Thyroid gland (tissue), 4 donors: Measurements from ENCODE around the gene EYS. TPM values are rescaled to one million over a fixed set of nuclear protein-coding genes. Genes with fewer than 3 reads are reported as not detected.

Experiments
- DNase-seq, 2 donors: peaks; one replicate each; pipeline ENCODE4 v3.0.0-alpha.2; 2019
- H3K27ac ChIP-seq, 3 donors: fragments of 200-600 bp; sonication (generic); 1 replicate in 2 of 3; 2 replicates in 1 of 3; pipeline ENCODE4 v1.5.1; 2016 to 2019; ENCODE audit warnings: mild to moderate bottlenecking in 1 of 3, moderate library complexity in 1 of 3
- H3K27me3 ChIP-seq: fragments of 200-600 bp; sonication (generic); one replicate; pipeline ENCODE4 v1.5.1; 2019
- H3K36me3 ChIP-seq, 2 donors: fragments of 200-600 bp; sonication (generic); one replicate each; pipeline ENCODE4 v1.5.1; 2016 to 2019
- H3K4me1 ChIP-seq, 2 donors: fragments of 200-600 bp; sonication (generic); one replicate each; pipeline ENCODE4 v1.5.1; 2017 to 2019
- H3K4me3 ChIP-seq, 3 donors: fragments of 200-600 bp; sonication (generic); replicated peaks in 1 of 3; 1 replicate in 2 of 3; 2 replicates in 1 of 3; pipeline ENCODE4 v1.5.1; 2016; ENCODE audit warnings: mild to moderate bottlenecking in 1 of 3
- H3K9me3 ChIP-seq: fragments of 200-600 bp; sonication (generic); one replicate; pipeline ENCODE4 v1.5.1; 2017
- CTCF ChIP-seq, 6 experiments: fragments of 200-600 bp in 3 of 6; fragments of 450-650 bp in 3 of 6; sonication (generic) in 3 of 6; IDR thresholded peaks; one replicate each; pipeline ENCODE4 v1.5.1; 2016 to 2019; ENCODE audit warnings: antibody characterized with exemption in 6 of 6, mild to moderate bottlenecking in 2 of 6, inconsistent platforms in 1 of 6, moderate library complexity in 1 of 6
- POLR2A ChIP-seq, 2 donors: fragments of 450-650 bp; IDR thresholded peaks; one replicate each; pipeline ENCODE4 v1.6.1; 2017; ENCODE audit warnings: antibody characterized with exemption in 2 of 2, mild to moderate bottlenecking in 2 of 2, moderate library complexity in 1 of 2
- WGBS, 2 donors: methylation state at CpG; one replicate each; pipeline ENCODE4 v1.1.5; 2017; 5-methylcytosine and 5-hydroxymethylcytosine counted together
- intact Hi-C: fragments of 100-400 bp; cut with DNase I; formaldehyde crosslinking; loops from one replicate; pipeline ENCODE4 v1.15.1; 2023
- total RNA-seq, 4 donors: library from RNA; depleted of rRNA; stranded (reverse); fragments of >200 nt; gene quantifications; one replicate each; pipeline ENCODE4 v1.2.3, GENCODE V29; 2016

Gene EYS
- total RNA-seq, 4 donors from 2014 or later: not detected

- no peaks in the 10 kb centered on the region for H3K9me3 ChIP-seq
- 79% methylated on average over 2 of the region's 2 CpGs; no CpG with 5 or more reads in 1 of the 2 donors for WGBS, 2 donors
- intact Hi-C loops: no loop called here
- H3K4me1 ChIP-seq: no peaks in the 10 kb centered on the region
- no peak overlapping the region for H3K27ac ChIP-seq
- no peak for DNase-seq
- H3K4me3 ChIP-seq: no peak overlapping the region
- H3K27me3 ChIP-seq: no peaks in the 10 kb centered on the region
- H3K36me3 ChIP-seq: no peaks in the 10 kb centered on the region
- TF ChIP-seq POLR2A (IDR thresholded peaks at IDR 0.05): no peak
- no peak for TF ChIP-seq CTCF (IDR thresholded peaks at IDR 0.05)
Measured at GRCh38 chr6:64860203-64860602, 846.8 kb downstream of the EYS start.

GRCh38 chr6:64850121-64850520 is 856.9 kb downstream of the EYS start:
- intact Hi-C loops: no loop called here
- Histone ChIP-seq H3K9me3 (no peaks in the 10 kb centered on the region), H3K4me1 (no peaks in the 10 kb centered on the region), H3K27ac (no peak overlapping the region), H3K4me3 (no peak overlapping the region), H3K36me3 (no peaks in the 10 kb centered on the region), H3K27me3 (no peaks in the 10 kb centered on the region)
- 85 to 92% methylated on average over 1 of the region's 1 CpG for WGBS, 2 donors
- DNase-seq: no peak
- no peak for TF ChIP-seq POLR2A (IDR thresholded peaks at IDR 0.05)
- TF ChIP-seq CTCF (IDR thresholded peaks at IDR 0.05): no peak

GRCh38 chr6:64848467-64848866 is 858.6 kb downstream of the EYS start:
- no peak for DNase-seq
- H3K27me3 ChIP-seq: no peaks in the 10 kb centered on the region
- H3K36me3 ChIP-seq: no peaks in the 10 kb centered on the region
- H3K27ac ChIP-seq: no peak overlapping the region
- no peak overlapping the region for H3K4me3 ChIP-seq
- 86 to 90% methylated on average over 4 of the region's 4 CpGs for WGBS, 2 donors
- H3K4me1 ChIP-seq: no peaks in the 10 kb centered on the region
- no peaks in the 10 kb centered on the region for H3K9me3 ChIP-seq
- intact Hi-C loops: no loop called here
- TF ChIP-seq CTCF (IDR thresholded peaks at IDR 0.05): no peak
- TF ChIP-seq POLR2A (IDR thresholded peaks at IDR 0.05): no peak

GRCh38 chr6:64847396-64847795 is 859.6 kb downstream of the EYS start:
- 90% methylated on average over 1 of the region's 1 CpG for WGBS, 2 donors

GRCh38 chr6:64838726-64839125 is 868.3 kb downstream of the EYS start:
- H3K4me3 ChIP-seq: no peak overlapping the region
- DNase-seq: no peak
- intact Hi-C loops: no loop called here
- H3K9me3 ChIP-seq: no peaks in the 10 kb centered on the region
- no peaks in the 10 kb centered on the region for H3K27me3 ChIP-seq
- no peak for TF ChIP-seq POLR2A (IDR thresholded peaks at IDR 0.05)
- no peaks in the 10 kb centered on the region for H3K4me1 ChIP-seq
- H3K36me3 ChIP-seq: no peaks in the 10 kb centered on the region
- H3K27ac ChIP-seq: no peak overlapping the region

More at GRCh38 chr6:64847396-64847795, 859.6 kb downstream of the EYS start:
- TF ChIP-seq POLR2A (IDR thresholded peaks at IDR 0.05) (no peak), CTCF (IDR thresholded peaks at IDR 0.05) (no peak)
- Histone ChIP-seq H3K4me1 (no peaks in the 10 kb centered on the region), H3K27me3 (no peaks in the 10 kb centered on the region), H3K4me3 (no peak overlapping the region), H3K36me3 (no peaks in the 10 kb centered on the region), H3K9me3 (no peaks in the 10 kb centered on the region), H3K27ac (no peak overlapping the region)
- DNase-seq: no peak
- intact Hi-C loops: no loop called here

- no peaks in the 10 kb centered on the region for H3K36me3 ChIP-seq
- intact Hi-C loops: no loop called here
- no peak for DNase-seq
- 81 to 85% methylated on average over 2 of the region's 2 CpGs for WGBS, 2 donors
- no peaks in the 10 kb centered on the region for H3K27me3 ChIP-seq
- TF ChIP-seq CTCF (IDR thresholded peaks at IDR 0.05) (no peak), POLR2A (IDR thresholded peaks at IDR 0.05) (no peak)
- H3K4me1 ChIP-seq: no peaks in the 10 kb centered on the region
- no peaks in the 10 kb centered on the region for H3K9me3 ChIP-seq
- H3K4me3 ChIP-seq: no peak overlapping the region
- H3K27ac ChIP-seq: no peak overlapping the region
Measured at GRCh38 chr6:64831680-64832079, 875.3 kb downstream of the EYS start.
